SU-DHL-6 (cell line): ENCODE results near the gene THSD4.

Experiments used
- H2AFZ ChIP-seq: fragments of 200-600 bp; sonication (generic); 2 replicates; pipeline ENCODE4 v1.6.1; 2014; ENCODE audit warnings: low read depth, mild to moderate bottlenecking, moderate library complexity, mixed read lengths, antibody characterized with exemption, low read length; ENCODE audit not compliant: severe bottlenecking
- H3F3A ChIP-seq: fragments of 200-600 bp; shearing (Covaris generic); 2 replicates; pipeline ENCODE4 v1.6.0; 2016; ENCODE audit warnings: antibody characterized with exemption, mild to moderate bottlenecking; ENCODE audit not compliant: insufficient read depth
- H3K27ac ChIP-seq: fragments of 200-600 bp; sonication (generic); 2 replicates; pipeline ENCODE4 v1.5.1; 2016; ENCODE audit warnings: low read depth, mild to moderate bottlenecking, low read length, moderate library complexity, mixed read lengths
- H3K27me3 ChIP-seq: fragments of 200-600 bp; sonication (generic), shearing (Covaris generic); 2 replicates; pipeline ENCODE4 v1.6.0; 2014; ENCODE audit warnings: mild to moderate bottlenecking, low read length
- H3K36me3 ChIP-seq: fragments of 200-600 bp; sonication (generic); 2 replicates; pipeline ENCODE4 v1.6.1; 2014; ENCODE audit warnings: mild to moderate bottlenecking, low read length, mixed read lengths
- H3K4me2 ChIP-seq: fragments of 300-600, 200-600 bp; shearing (Covaris generic), sonication (generic); 2 replicates; pipeline ENCODE4 v1.6.0; 2014; ENCODE audit warnings: low read length, low read depth, mild to moderate bottlenecking; ENCODE audit not compliant: poor library complexity, severe bottlenecking
- H3K4me3 ChIP-seq: fragments of 200-600 bp; sonication (generic); 2 replicates; pipeline ENCODE4 v1.5.1; 2014; ENCODE audit warnings: antibody characterized with exemption, low read length, mild to moderate bottlenecking, mixed read lengths; ENCODE audit not compliant: insufficient read depth, poor library complexity, severe bottlenecking
- H3K79me2 ChIP-seq: fragments of 200-600 bp; sonication (generic); 2 replicates; pipeline ENCODE4 v1.6.1; 2014; ENCODE audit warnings: mild to moderate bottlenecking, low read length, moderate library complexity; ENCODE audit not compliant: insufficient read depth
- H3K9ac ChIP-seq: fragments of 200-600 bp; sonication (generic); 2 replicates; pipeline ENCODE4 v1.7.0; 2014; ENCODE audit warnings: mild to moderate bottlenecking, low read length
- H3K9me2 ChIP-seq: fragments of 200-600 bp; sonication (generic); replicated peaks from 2 replicates; pipeline ENCODE4 v1.6.1; 2014; ENCODE audit warnings: low read length; ENCODE audit not compliant: insufficient read depth
- H3K9me3 ChIP-seq: fragments of 200-600 bp; sonication (generic); 2 replicates; pipeline ENCODE4 v1.6.1; 2014; ENCODE audit warnings: low read length, mixed read lengths; ENCODE audit not compliant: insufficient read depth
- H4K20me1 ChIP-seq: fragments of 200-600 bp; sonication (generic); 2 replicates; pipeline ENCODE4 v1.6.1; 2014; ENCODE audit warnings: low read depth, mild to moderate bottlenecking, antibody characterized with exemption, low read length, moderate library complexity, mixed read lengths
- CTCF ChIP-seq: fragments of 200-600 bp; sonication (generic); IDR thresholded peaks from one replicate; pipeline ENCODE4 v1.5.1; 2017; ENCODE audit warnings: antibody characterized with exemption, mild to moderate bottlenecking, low read length, moderate library complexity; ENCODE audit not compliant: insufficient read depth, poor library complexity, severe bottlenecking
- EZH2phosphoT487 ChIP-seq: fragments of 200-600 bp; sonication (generic), shearing (Covaris generic); conservative IDR thresholded peaks from 2 replicates; pipeline ENCODE4 v1.6.1; 2018; ENCODE audit warnings: mild to moderate bottlenecking, antibody characterized with exemption, low read length, moderate library complexity, mixed read lengths

THSD4 gene

GRCh38 chr15:71784719-71785118, 669.4 kb downstream of the THSD4 start:
- Histone ChIP-seq H4K20me1 (no peaks in the 10 kb centered on the region), H3K9me3 (no peaks in the 10 kb centered on the region), H3K4me2 (no peak overlapping the region), H3F3A (no peaks in the 10 kb centered on the region), H3K27me3 (no peaks in the 10 kb centered on the region), H3K4me3 (no peak overlapping the region), H2AFZ (no peak overlapping the region), H3K9ac (no peak overlapping the region), H3K9me2 (no peaks in the 10 kb centered on the region), H3K27ac (no peak overlapping the region), H3K79me2 (no peaks in the 10 kb centered on the region), H3K36me3 (no peaks in the 10 kb centered on the region)
- no peak for TF ChIP-seq EZH2phosphoT487
- peak; percentile 59 for TF ChIP-seq CTCF

DNA sequence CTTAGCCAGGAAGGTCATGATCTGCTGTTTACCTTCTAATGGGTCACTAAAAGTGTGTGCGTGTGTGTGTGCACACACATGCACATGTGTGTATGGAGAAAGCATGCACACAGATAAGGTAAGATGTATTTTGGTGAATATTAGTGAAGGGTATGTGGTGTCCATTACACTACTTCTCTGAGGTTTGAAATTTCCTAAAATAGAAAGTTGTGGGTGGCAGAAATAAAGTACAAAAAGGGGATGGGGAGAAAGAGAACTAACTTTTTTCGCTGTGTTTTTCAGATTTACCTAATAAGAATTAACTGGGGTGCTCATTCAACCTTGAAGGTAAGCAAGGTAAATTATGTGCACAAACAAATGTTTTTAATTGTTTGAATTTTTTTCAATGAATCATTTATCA, 670.7 kb downstream of the THSD4 start:
- Histone ChIP-seq H3F3A (no peaks in the 10 kb centered on the region), H3K9ac (no peak overlapping the region), H3K79me2 (no peaks in the 10 kb centered on the region), H3K27ac (no peak overlapping the region), H3K9me2 (no peaks in the 10 kb centered on the region), H3K27me3 (no peaks in the 10 kb centered on the region), H3K4me3 (no peak overlapping the region), H4K20me1 (no peaks in the 10 kb centered on the region), H3K36me3 (no peaks in the 10 kb centered on the region), H2AFZ (no peak overlapping the region), H3K4me2 (no peak overlapping the region), H3K9me3 (no peaks in the 10 kb centered on the region)
- TF ChIP-seq EZH2phosphoT487 (no peak), CTCF (no peak)

DNA sequence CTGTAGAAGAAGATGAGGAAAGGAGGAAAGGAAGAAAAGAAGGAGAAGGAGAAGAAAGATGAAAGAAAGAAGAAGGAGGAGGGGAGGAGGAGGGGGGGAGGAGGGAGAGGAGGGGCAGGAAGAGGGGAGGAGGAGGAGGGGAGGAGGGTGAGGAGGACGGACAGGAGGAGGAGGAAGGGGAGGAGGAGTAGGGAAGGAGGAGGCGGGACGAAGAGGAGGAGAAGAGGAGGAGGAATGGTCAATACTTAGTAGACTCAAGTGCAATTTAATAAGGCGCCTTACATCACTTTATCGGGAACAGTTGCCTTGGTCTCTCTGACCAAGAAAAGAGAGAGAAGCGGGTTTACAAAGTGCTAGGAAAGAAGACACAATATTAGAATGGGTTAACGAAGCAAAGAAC, 671.4 kb downstream of the THSD4 start:
- TF ChIP-seq EZH2phosphoT487 (no peak), CTCF (no peak)
- no peaks in the 10 kb centered on the region for H4K20me1 ChIP-seq
- H3F3A ChIP-seq, result no peaks in the 10 kb centered on the region
- H3K9ac ChIP-seq, result no peak overlapping the region
- H3K79me2 ChIP-seq, result no peaks in the 10 kb centered on the region
- H3K27ac ChIP-seq, result no peak overlapping the region
- no peaks in the 10 kb centered on the region for H3K9me3 ChIP-seq
- no peak overlapping the region for H3K4me2 ChIP-seq
- H3K36me3 ChIP-seq, result no peaks in the 10 kb centered on the region
- no peaks in the 10 kb centered on the region for H3K27me3 ChIP-seq
- no peak overlapping the region for H3K4me3 ChIP-seq
- H3K9me2 ChIP-seq, result no peaks in the 10 kb centered on the region
- H2AFZ ChIP-seq, result no peak overlapping the region
